MCF 10A (cell line): Measurements from ENCODE around the gene SLC24A3. TPM values are rescaled to one million over a fixed set of nuclear protein-coding genes. Genes with fewer than 3 reads are reported as not detected.

ENCODE experiments used
- BruUV-seq: library from RNA; stranded (reverse); fragments of 400-500 nt; replicated peaks from 2 replicates; lab custom pipeline; 2021; lab: Mats Ljungman, UMichigan
- CTCF ChIA-PET: fragments of 300-600 bp; sonication (Branson Sonifier 250); formaldehyde crosslinking; extraction: SDS; loops from one replicate; lab custom pipeline; 2021; ENCODE audit warnings: antibody characterized with exemption, inconsistent platforms; lab: Yijun Ruan, JAX
- POLR2A ChIA-PET: fragments of 300-600, 350-650 bp; sonication (Branson Sonifier 250); formaldehyde crosslinking; extraction: SDS; loops from one replicate; lab custom pipeline; 2020; ENCODE audit warnings: antibody characterized with exemption, inconsistent platforms; lab: Yijun Ruan, JAX
- DNase-seq: peaks from one replicate; pipeline ENCODE4 v3.0.0-alpha.2; 2018; ENCODE audit not compliant: unreplicated experiment
- H3K27ac Mint-ChIP-seq: one replicate; pipeline ENCODE4 v1.8.0; 2022; ENCODE audit warnings: mild to moderate bottlenecking, low read depth, mixed read lengths; ENCODE audit not compliant: unreplicated experiment
- H3K27me3 Mint-ChIP-seq: one replicate; pipeline ENCODE4 v1.8.0; 2022; ENCODE audit warnings: mixed read lengths; ENCODE audit not compliant: insufficient read depth, unreplicated experiment
- H3K36me3 Mint-ChIP-seq: one replicate; pipeline ENCODE4 v1.8.0; 2022; ENCODE audit warnings: mild to moderate bottlenecking, moderate library complexity, mixed read lengths; ENCODE audit not compliant: insufficient read depth, unreplicated experiment
- H3K4me1 Mint-ChIP-seq: one replicate; pipeline ENCODE4 v1.8.0; 2022; ENCODE audit warnings: mixed read lengths; ENCODE audit not compliant: insufficient read depth, unreplicated experiment
- H3K4me3 Mint-ChIP-seq: one replicate; pipeline ENCODE4 v1.8.0; 2022; ENCODE audit warnings: mild to moderate bottlenecking, moderate library complexity, mixed read lengths; ENCODE audit not compliant: unreplicated experiment
- H3K9me3 Mint-ChIP-seq: one replicate; pipeline ENCODE4 v1.8.0; 2022; ENCODE audit warnings: mixed read lengths; ENCODE audit not compliant: unreplicated experiment
- CTCF ChIP-seq: fragments of 200-600 bp; IDR thresholded peaks from one replicate; pipeline ENCODE4 v1.8.0; 2022; ENCODE audit warnings: antibody characterized with exemption, mild to moderate bottlenecking; ENCODE audit not compliant: unreplicated experiment
- intact Hi-C: fragments of 100-400 bp; cut with micrococcal nuclease; formaldehyde crosslinking; loops from 2 replicates; pipeline ENCODE4 v1.14.1; 2022
- total RNA-seq: library from RNA; stranded (reverse); gene quantifications from 2 replicates; pipeline ENCODE4 v1.2.3, GENCODE V29; 2022

The SLC24A3 gene
- total RNA-seq, 1 experiment from 2014 or later = not detected

- intact Hi-C loops = no loop called here
- POLR2A ChIA-PET = no interaction called here
- Mint-ChIP-seq H3K36me3 (no peaks in the 10 kb centered on the region), H3K27ac (no peak overlapping the region), H3K4me1 (no peaks in the 10 kb centered on the region), H3K27me3 (no peaks in the 10 kb centered on the region), H3K4me3 (no peak overlapping the region), H3K9me3 (peaks cover 23% of the 10 kb centered on the region)
- DNase-seq = no peak
- TF ChIP-seq CTCF = no peak
- CTCF ChIA-PET = no interaction called here
- no TSS peak for BruUV-seq
Observed at GRCh38 chr20:19387251-19387650, 174.8 kb downstream of the SLC24A3 start.

DNA sequence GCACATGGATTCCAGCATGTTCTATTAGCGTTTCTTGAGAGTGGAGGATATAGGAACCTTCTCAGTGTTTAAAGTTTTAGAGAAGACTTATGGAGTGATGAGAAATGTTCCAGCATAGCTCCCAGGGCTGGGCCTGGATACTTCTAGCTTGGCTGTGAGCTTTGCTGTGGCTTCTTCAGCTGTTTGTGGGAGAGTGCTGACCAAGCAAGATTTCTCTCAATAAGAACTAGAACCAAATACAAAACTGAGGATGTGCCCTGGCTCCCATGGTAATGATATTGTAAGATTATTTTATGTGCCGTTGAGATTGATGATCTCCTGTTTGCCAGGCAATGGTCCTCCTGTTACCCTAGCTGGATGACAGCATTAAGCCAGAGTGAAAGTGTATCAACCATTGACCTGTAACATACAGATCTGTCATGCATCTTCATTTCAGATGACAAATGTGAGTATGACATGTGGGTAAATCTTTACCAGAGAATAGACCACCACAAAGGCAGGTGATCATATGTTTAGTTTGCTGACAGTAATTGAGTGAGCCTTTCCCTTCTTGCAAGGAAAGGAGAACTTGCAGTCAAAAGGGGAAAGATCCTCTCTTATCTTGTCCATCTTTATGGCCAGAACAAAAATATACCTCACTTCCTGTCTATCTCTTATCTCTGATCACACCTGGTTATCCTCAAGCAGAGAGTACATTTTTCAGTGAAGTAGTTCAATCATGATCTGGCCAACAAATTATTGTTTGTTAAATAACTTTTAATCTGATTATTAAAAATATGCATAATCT is 180.1 kb downstream of the SLC24A3 start:
- Mint-ChIP-seq H3K9me3 (peaks cover 36% of the 10 kb centered on the region), H3K27me3 (no peaks in the 10 kb centered on the region), H3K4me1 (no peaks in the 10 kb centered on the region), H3K36me3 (no peaks in the 10 kb centered on the region), H3K27ac (no peak overlapping the region), H3K4me3 (no peak overlapping the region)
- CTCF ChIA-PET = no interaction called here
- TF ChIP-seq CTCF = no peak
- intact Hi-C loops = no loop called here
- no TSS peak for BruUV-seq
- POLR2A ChIA-PET = no interaction called here
- no peak for DNase-seq

DNA sequence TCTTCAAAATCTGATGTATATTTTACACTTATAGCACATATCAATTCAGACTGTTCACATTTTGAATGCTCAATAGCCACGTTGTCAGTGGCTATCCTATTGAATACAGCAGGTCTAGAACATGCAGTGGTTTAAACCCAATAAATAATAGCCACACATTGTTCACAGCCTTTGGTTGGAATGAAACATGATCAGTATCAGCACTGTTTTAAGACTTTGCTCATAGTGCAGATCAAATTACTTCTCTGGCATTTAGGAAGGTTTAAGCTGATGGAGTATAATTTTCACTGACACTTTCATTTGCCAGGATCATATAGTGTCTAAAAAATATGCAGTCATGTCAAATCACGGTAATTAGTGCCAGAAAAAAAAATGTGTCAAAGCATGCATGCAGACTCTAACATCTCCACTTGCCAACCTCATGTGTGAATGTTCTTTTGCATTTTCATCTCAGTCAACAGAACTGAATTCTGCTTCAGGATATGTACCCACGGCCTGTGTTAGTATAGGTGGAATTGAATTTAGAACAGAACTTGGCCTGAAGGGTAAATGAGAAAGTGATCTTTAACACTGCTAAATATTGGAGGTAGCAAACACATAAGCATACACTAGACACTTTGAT is 184.1 kb downstream of the SLC24A3 start:
- DNase-seq = no peak
- no peak for TF ChIP-seq CTCF
- Mint-ChIP-seq H3K36me3 (no peaks in the 10 kb centered on the region), H3K9me3 (peaks cover 45% of the 10 kb centered on the region), H3K27me3 (no peaks in the 10 kb centered on the region), H3K27ac (no peak overlapping the region), H3K4me1 (no peaks in the 10 kb centered on the region), H3K4me3 (no peak overlapping the region)
- no TSS peak for BruUV-seq
- CTCF ChIA-PET = no interaction called here
- POLR2A ChIA-PET = no interaction called here
- intact Hi-C loops = no loop called here

- BruUV-seq = no TSS peak
- POLR2A ChIA-PET = no interaction called here
- H3K4me3 Mint-ChIP-seq = no peak overlapping the region
- H3K27ac Mint-ChIP-seq = no peak overlapping the region
- DNase-seq = no peak
- H3K9me3 Mint-ChIP-seq = peaks cover 51% of the 10 kb centered on the region
- no peak for TF ChIP-seq CTCF
- no peaks in the 10 kb centered on the region for H3K36me3 Mint-ChIP-seq
- no peaks in the 10 kb centered on the region for H3K27me3 Mint-ChIP-seq
- CTCF ChIA-PET = interaction anchor here (0.6 kb wide), 1 partner anchor 9 kb away, joined by 3 read pairs; no protein-coding TSS in a partner anchor
- intact Hi-C loops = no loop called here
- no peaks in the 10 kb centered on the region for H3K4me1 Mint-ChIP-seq
Observed at GRCh38 chr20:19397226-19397625, 184.8 kb downstream of the SLC24A3 start.
